ENCODE data around the gene CLRN2. TPM values are rescaled to one million over a fixed set of nuclear protein-coding genes. Genes with fewer than 3 reads are reported as not detected.

Gene CLRN2, protein sequence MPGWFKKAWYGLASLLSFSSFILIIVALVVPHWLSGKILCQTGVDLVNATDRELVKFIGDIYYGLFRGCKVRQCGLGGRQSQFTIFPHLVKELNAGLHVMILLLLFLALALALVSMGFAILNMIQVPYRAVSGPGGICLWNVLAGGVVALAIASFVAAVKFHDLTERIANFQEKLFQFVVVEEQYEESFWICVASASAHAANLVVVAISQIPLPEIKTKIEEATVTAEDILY
- not detected for total RNA-seq

DNA sequence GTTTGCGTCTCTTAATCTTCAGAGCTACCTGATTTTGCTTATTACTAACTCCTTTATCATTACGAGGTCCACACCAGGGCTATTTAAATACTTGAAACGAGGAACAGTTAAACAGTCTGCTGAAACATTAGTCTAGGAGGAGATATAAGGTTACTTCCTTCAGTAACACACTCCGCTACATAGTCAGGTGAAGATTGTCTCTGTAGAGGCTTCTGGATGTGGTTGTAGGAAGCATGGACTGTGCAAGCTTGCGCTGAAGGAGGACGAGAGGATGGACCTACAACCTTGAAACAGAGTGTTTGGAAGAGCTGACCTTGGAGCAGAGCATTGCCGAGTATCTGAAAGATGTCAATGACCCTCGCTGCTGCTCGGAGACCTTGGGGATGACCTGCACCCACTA, at the start of gene CLRN2:
CLRN2 (plus strand) TSS at position 301 of the 400 bp plus-strand sequence. CDS start 102 bp downstream, outside the sequence.
- H3K36me3 Mint-ChIP-seq, result peaks cover 7% of the 10 kb centered on the region
- no peak for DNase-seq
- no peak within 1 kb of the TSS for H3K27ac Mint-ChIP-seq
- H3K4me1 Mint-ChIP-seq, result peaks cover 16% of the 10 kb centered on the region
- H3K9me3 Mint-ChIP-seq, result no peaks in the 10 kb centered on the region
- H3K27me3 Mint-ChIP-seq, result peaks cover 12% of the 10 kb centered on the region
- no peak within 1 kb of the TSS for H3K4me3 Mint-ChIP-seq

DNA sequence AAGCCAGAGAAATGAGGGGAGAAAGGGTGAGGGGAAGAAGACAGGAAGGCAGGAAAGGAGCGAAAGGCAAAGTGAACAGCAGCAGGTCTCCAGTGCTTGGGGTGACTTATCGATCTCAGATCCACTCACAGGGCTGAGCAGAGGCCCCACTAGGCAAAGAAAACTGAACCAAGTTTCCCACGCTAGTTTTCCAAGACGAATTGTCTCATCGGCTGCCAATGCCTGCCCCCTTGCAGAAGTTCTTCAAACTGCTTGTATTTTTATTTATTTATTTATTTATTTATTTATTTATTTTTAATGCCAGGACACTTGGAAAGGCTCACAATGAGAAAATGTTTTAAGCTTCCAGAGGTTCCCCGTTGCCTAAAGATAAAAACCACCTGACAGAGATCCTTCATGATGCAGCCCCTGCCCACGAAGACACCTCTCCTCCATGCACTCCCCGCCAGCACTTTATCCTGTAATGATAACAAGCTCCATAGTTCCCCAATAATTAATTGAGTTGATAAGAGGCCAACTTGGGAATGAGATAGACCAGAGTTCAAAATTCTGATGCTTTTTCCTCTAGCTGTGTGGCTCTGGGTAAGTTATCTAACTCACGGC, 46.2 kb upstream of the CLRN2 start:
- DNase-seq, result no peak
- H3K27ac Mint-ChIP-seq, result no peak overlapping the region

DNA sequence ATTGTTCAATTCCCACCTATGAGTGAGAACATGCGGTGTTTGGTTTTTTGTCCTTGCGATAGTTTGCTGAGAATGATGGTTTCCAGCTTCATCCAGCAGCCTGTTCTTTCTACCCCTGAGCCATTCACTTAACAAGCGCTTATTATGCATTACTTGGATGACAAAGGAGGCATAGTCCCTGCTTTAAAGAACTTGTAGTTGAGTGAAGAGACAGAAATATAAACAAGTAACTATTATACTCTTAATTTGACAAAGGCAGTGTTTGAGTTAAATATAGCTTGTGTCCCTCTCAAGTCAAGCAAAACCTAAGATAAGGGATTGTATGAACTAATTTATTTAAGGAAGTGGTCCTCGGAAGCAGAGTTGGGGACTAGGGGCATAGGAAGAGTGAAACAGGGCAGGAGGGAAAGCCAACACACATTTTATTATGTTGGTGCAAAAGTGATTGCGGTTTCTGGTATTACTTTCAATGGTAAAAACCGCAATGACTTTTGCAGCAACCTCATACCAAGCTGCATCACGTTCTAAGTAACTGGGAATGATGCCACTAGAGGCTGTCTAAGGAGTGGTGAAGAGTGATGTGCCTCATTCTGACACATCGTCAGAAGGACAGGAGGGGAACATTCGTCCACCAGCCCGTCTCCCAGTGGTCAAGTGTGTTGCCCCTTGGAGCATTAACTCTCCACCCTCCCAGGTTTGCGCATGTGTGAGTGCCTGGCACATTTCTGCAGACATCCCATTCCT, 44.9 kb upstream of the CLRN2 start:
- DNase-seq, result no peak
- peaks cover 1% of the 10 kb centered on the region for H3K36me3 Mint-ChIP-seq
- no peaks in the 10 kb centered on the region for H3K4me1 Mint-ChIP-seq
- no peaks in the 10 kb centered on the region for H3K27me3 Mint-ChIP-seq
- H3K9me3 Mint-ChIP-seq, result no peaks in the 10 kb centered on the region
- H3K4me3 Mint-ChIP-seq, result no peak overlapping the region
- no peak overlapping the region for H3K27ac Mint-ChIP-seq

More for the DNA sequence above, 46.2 kb upstream of the CLRN2 start:
- H3K27me3 Mint-ChIP-seq, result no peaks in the 10 kb centered on the region
- peaks cover 1% of the 10 kb centered on the region for H3K36me3 Mint-ChIP-seq
- no peak overlapping the region for H3K4me3 Mint-ChIP-seq
- H3K4me1 Mint-ChIP-seq, result no peaks in the 10 kb centered on the region
- H3K9me3 Mint-ChIP-seq, result no peaks in the 10 kb centered on the region

DNA sequence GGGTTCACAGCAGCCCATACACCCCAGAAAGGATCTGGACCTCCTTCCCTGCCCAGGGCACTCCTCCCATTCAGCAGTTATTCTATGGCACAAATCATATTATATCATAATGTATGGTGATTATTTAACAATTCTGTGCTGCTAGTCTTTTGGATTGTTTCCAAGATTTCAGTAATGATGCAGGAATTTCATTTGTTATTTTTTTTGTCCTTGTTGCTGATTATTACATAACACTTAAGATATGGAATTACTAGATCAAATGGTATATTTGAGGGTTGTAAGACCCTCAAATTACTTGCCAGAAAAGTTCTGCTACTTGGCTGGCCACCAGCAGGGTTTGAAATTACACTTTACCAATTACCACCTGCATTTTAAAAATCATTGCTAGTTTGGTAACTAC, 39.5 kb upstream of the CLRN2 start:
- Mint-ChIP-seq H3K36me3 (peaks cover 6% of the 10 kb centered on the region), H3K4me3 (no peak overlapping the region), H3K4me1 (no peaks in the 10 kb centered on the region), H3K9me3 (no peaks in the 10 kb centered on the region), H3K27ac (no peak overlapping the region), H3K27me3 (no peaks in the 10 kb centered on the region)
- no peak for DNase-seq

DNA sequence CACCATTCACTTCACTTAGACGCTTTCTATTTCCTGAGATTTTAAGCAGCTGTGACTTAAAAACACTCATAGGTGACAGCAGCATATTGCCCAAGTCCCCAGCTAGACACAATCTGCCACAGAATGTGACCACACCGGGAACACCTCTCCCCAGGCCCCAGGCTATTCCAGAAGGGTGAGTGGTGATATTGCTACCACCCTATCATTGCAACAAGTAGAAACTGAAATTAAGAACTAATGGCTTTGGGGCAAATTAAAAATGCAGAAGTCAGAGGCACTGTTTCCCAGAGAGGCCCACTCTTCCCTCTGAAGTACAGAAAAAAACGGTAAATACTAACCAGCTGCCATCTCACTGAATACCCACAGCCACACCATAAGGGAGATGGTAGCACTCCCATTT, 38.1 kb upstream of the CLRN2 start:
- no peaks in the 10 kb centered on the region for H3K4me1 Mint-ChIP-seq
- no peak for DNase-seq
- peaks cover 6% of the 10 kb centered on the region for H3K36me3 Mint-ChIP-seq
- H3K27me3 Mint-ChIP-seq, result no peaks in the 10 kb centered on the region
- no peak overlapping the region for H3K27ac Mint-ChIP-seq
- H3K9me3 Mint-ChIP-seq, result no peaks in the 10 kb centered on the region
- H3K4me3 Mint-ChIP-seq, result no peak overlapping the region

DNA sequence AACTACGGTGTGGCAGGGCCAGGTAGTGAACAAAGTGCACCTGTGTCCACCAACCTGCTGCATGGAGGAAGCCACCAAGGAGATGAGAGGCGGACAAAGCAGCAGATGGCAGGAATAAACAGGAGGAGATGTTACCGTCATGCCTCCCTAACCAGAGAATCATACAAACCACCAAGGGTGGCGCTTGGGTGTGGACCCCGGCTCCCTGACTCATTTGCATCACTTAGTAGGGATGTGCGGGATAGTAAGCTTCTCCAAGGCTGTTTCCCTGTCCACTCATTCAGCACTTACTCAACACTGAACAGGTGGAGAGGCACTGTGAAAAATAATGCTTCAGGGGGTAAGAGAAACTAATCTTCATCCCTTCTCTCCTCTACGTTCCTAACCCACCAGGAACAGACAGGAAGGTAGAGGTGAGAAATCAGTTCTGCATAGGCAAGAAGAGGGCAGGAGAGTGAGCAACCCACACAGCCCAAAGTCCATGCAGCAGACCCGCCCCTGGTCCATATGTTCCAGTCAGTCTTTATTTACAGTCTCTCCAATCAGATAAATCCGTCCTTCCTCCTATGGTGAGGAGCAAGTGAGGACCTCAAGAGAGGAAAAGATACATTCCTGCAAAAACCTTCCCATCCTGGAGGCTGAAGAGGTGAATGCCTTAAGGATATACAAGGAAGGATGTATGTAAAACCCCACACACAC, 37.0 kb upstream of the CLRN2 start:
- DNase-seq, result no peak
- Mint-ChIP-seq H3K27ac (no peak overlapping the region), H3K9me3 (no peaks in the 10 kb centered on the region), H3K4me3 (no peak overlapping the region), H3K36me3 (peaks cover 5% of the 10 kb centered on the region), H3K27me3 (no peaks in the 10 kb centered on the region), H3K4me1 (no peaks in the 10 kb centered on the region)

DNA sequence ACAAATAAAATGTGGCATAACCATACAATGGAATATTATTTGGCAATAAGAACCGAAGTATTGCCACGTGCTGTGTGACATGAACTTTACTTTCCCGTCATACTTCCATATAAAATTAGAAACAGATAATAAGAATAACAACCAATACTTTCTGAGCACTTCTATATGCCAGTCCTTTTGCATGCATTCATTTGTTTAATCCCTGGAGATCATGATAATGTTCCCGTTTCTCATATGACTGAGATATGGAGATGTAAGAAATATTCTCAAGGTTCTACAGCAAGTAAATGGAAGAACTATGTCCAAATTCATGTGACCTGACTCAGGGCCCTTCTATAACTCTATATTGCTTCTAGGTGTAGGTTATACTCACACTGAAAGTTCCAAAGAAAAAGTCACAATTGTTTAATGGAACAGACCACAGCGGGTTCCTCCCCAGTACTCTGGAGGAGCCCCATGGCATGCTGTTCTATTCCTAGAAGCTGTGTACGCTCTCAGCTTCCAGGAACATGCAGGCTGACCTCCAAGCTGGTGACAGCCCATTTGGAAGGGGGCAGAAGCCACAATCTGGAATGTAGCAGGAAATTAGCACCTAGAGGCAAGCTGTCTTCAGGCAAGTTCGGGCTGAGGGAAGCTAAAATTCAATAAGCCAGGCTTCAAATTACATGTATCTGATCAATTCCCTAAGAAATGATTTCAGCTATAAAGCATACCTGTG, 34.6 kb upstream of the CLRN2 start:
- peaks cover 19% of the 10 kb centered on the region for H3K36me3 Mint-ChIP-seq
- H3K9me3 Mint-ChIP-seq, result no peaks in the 10 kb centered on the region
- H3K27ac Mint-ChIP-seq, result no peak overlapping the region
- H3K4me3 Mint-ChIP-seq, result no peak overlapping the region
- DNase-seq, result no peak
- no peaks in the 10 kb centered on the region for H3K27me3 Mint-ChIP-seq
- H3K4me1 Mint-ChIP-seq, result no peaks in the 10 kb centered on the region

DNA sequence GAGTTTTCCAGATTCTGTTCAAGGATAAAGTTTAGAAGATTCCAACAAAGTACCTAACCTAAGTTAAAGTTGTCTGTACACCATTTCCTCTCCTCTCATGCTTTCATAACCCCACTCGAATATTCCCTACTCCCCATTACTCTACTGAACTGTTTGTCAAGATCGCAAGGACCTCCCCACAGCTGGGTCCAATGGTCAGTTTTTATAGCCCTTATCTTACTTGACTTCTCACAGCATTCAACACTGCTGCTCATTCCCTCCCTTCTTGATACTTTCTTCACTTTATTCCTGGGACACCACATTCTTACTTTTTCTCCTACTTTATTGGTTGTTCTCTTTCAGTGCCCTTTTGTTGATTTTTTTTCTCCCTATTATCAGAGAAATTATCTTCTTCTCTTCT, 34.0 kb upstream of the CLRN2 start:
- Mint-ChIP-seq H3K4me1 (no peaks in the 10 kb centered on the region), H3K36me3 (peaks cover 22% of the 10 kb centered on the region), H3K27me3 (no peaks in the 10 kb centered on the region), H3K9me3 (no peaks in the 10 kb centered on the region), H3K27ac (no peak overlapping the region), H3K4me3 (no peak overlapping the region)
- no peak for DNase-seq

DNA sequence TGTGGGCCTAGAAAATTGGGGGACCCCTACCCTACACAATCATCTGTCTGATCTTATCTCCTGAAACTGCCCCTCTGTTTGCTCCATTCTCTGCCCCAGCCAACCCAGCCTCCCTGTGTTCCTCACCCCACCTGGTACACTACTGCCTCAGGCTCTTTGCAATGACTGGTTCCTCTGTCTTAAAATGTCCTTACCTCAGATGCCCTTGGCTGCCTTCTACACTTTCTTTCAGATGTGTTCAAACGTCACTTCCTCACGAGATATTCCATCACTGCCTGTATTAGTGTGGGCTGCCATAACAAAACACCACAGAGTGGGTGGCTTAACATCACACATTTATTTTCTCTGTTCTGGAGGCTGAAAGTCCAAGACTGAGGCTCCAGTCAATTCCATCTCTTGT, 32.2 kb upstream of the CLRN2 start:
- Mint-ChIP-seq H3K27me3 (no peaks in the 10 kb centered on the region), H3K9me3 (no peaks in the 10 kb centered on the region), H3K4me1 (no peaks in the 10 kb centered on the region), H3K27ac (no peak overlapping the region), H3K36me3 (peaks cover 30% of the 10 kb centered on the region), H3K4me3 (no peak overlapping the region)
- no peak for DNase-seq

DNA sequence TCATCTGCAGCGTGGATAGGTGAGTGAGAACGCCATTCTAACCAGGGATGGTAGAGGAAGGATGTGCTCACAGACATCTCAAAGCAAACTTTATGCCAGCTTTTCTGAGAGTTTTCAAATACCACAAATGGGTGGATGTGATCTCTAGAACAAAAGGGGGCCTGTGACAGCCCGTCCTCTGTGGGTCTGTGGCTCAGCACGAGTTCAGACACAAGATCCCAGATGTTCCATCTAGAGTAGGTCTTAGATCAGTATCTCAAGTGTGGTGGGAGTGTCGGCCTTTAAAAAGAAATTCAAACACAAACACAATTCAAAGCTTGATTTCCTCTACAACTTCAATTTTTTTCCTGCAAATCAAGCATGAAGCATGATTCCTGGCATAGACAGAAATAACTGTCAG, 25.8 kb upstream of the CLRN2 start:
- Mint-ChIP-seq H3K4me3 (no peak overlapping the region), H3K27me3 (no peaks in the 10 kb centered on the region), H3K36me3 (peaks cover 27% of the 10 kb centered on the region), H3K4me1 (peaks cover under 1% of the 10 kb centered on the region), H3K27ac (no peak overlapping the region), H3K9me3 (no peaks in the 10 kb centered on the region)
- no peak for DNase-seq

DNA sequence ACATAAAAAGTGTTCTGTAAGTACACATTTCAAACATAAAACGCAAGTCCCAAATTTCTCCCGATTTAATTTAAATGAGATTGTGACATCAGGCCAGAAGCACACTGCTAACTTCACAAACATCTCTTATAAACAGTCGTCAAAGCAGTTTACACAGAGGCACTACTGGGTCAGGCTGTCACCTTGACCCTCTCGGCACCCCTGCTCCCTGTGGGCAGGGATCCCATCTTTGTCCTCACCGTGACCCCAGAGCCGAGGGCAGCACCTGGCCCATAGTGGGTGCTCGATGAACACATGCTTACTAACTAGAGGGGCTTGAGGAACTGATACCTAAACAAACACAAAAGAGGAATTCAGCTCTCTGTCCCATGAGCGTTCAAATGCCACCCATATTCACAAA, 25.2 kb upstream of the CLRN2 start:
- Mint-ChIP-seq H3K4me3 (no peak overlapping the region), H3K27ac (no peak overlapping the region), H3K36me3 (peaks cover 29% of the 10 kb centered on the region), H3K9me3 (no peaks in the 10 kb centered on the region), H3K4me1 (peaks cover 6% of the 10 kb centered on the region), H3K27me3 (no peaks in the 10 kb centered on the region)
- no peak for DNase-seq

DNA sequence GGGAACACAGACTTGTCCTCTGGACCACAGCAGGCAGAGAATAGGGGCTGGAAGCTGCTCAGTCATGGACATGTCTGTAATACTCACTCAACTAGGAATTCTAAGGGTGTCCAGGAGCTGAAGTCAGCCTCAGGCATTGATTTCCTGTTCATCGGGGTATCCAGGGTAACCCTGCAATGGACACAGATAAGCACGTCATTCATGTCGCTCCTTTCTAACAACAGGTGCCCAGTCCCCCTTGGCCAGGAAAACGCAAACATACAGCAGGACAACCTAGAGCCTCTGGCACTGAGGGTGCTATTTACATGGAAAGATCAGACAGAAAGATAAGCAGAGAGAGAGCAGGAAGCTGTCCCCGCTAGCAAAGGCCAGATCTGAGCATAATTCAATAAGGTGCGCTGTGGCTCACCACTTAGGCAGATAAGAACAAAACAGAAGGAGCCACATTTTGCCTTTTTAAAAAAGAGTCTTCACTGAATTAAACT, 24.3 kb upstream of the CLRN2 start:
- no peaks in the 10 kb centered on the region for H3K9me3 Mint-ChIP-seq
- H3K36me3 Mint-ChIP-seq, result peaks cover 20% of the 10 kb centered on the region
- no peak overlapping the region for H3K4me3 Mint-ChIP-seq
- H3K27ac Mint-ChIP-seq, result no peak overlapping the region
- DNase-seq, result no peak
- H3K27me3 Mint-ChIP-seq, result no peaks in the 10 kb centered on the region
- H3K4me1 Mint-ChIP-seq, result peaks cover 7% of the 10 kb centered on the region

DNA sequence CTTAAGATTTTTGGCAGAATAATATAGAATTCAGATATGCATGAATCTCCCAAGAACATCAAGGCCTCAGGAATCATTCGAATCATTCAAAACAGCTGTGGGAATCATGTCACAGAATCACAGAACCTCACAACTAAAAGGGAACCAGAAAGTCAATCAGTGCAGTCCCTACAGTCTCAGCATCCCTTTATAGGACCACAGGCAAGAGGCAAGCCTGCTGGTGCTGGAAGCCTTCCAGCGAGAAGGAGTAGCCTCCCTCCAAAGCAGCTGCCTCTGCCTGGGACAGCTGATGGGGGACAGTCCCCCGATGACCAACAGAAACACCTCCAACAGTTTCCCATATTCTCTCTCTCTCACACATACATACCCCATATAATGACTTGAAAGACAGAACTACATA, 23.8 kb upstream of the CLRN2 start:
- H3K27me3 Mint-ChIP-seq, result no peaks in the 10 kb centered on the region
- no peak overlapping the region for H3K4me3 Mint-ChIP-seq
- no peaks in the 10 kb centered on the region for H3K9me3 Mint-ChIP-seq
- DNase-seq, result no peak
- no peak overlapping the region for H3K27ac Mint-ChIP-seq
- peaks cover 18% of the 10 kb centered on the region for H3K36me3 Mint-ChIP-seq
- H3K4me1 Mint-ChIP-seq, result peaks cover 7% of the 10 kb centered on the region

DNA sequence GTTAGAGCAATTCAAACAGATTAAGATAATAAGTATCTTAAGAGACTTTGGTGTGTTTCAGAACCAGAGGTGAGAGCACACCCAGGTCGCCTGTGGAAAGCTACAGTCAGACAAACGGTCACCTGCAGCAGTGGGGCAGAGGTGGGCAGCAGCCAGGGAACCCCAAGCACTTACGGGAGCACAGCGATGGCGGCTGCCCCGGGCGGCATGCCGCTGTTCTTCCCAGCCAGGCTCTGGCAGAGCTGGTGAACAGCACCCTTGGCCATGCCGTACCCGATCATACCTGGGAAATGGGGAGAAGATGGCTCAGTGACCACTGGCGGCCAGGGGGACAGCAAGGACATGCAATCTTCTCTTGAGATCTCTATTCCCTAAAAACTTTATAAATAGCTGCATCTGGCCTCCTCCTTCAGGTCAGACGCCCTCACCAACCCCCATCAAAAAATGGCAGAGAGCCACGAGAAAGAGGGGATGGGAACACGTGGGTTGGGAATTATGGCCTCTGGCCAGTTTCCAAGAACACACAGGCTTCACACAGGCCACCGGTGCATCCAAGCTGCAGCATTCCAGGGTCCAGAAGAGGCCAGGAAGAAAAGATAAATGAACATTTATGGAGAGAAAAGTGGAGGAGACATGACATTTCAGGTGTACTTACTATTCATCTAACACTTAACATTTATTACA, 22.8 kb upstream of the CLRN2 start:
- peaks cover 13% of the 10 kb centered on the region for H3K36me3 Mint-ChIP-seq
- DNase-seq, result no peak
- peaks cover 7% of the 10 kb centered on the region for H3K4me1 Mint-ChIP-seq
- no peak overlapping the region for H3K27ac Mint-ChIP-seq
- no peaks in the 10 kb centered on the region for H3K27me3 Mint-ChIP-seq
- no peaks in the 10 kb centered on the region for H3K9me3 Mint-ChIP-seq
- no peak overlapping the region for H3K4me3 Mint-ChIP-seq

Data from activated naive CD8-positive, alpha-beta T cell treated with anti-CD3 and anti-CD28 coated beads for 36 hours (primary cell).